Medulla oblongata (tissue), 1 donor: Measurements from ENCODE around the gene RNF13.

Source experiments
- DNase-seq: peaks from one replicate; pipeline ENCODE4 v3.0.0-alpha.2; 2015; ENCODE audit errors: extremely low spot score

RNF13 gene

DNA sequence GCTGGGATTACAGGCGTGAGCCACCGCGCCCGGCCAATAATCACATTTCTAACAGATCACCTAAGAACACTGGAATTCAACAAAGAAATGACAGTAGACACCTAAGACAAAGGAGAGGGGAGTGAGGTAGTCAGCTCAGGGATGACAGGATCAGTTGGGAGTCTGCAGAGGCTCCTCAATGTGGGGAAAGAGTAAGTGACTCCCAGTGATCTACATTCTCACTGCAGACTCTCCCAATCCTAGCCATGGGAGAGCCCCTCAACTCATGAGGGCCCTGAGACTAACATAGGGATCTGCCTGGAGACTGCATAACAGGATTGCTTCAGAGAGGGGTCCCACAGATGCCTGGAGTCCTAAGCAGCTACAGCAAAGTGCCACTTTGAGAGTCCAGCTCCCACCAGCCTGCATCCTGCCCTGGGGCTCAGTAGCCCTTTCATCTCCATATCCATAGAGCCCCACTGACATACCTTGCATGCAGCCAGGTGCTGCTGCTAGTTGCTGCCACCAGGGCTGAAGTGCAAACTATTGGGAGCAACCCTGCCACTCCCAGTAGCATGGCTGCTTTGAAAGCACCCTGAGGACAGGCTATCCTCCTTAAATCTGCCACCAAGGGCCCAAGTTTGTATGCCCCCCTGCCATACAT lies 179.5 kb downstream of the RNF13 start:
- no peak for DNase-seq

DNA sequence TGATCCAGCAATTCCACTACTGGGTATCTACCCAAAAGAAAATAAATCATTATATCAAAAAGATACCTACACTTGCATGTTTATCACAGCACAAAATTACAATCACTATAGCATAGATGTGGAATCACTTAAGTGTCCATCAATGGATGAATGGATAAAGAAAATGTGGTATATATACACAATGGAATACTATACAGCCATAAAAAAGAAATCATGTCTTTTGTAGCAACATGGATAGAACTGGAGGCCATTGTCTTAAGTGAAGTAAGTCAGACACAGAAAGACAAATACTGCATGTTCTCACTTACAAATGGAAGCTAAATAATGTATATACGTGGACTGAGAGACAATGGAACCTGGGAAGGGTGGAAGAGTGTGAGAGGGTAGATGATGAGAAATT lies 185.9 kb downstream of the RNF13 start:
- no peak for DNase-seq

DNA sequence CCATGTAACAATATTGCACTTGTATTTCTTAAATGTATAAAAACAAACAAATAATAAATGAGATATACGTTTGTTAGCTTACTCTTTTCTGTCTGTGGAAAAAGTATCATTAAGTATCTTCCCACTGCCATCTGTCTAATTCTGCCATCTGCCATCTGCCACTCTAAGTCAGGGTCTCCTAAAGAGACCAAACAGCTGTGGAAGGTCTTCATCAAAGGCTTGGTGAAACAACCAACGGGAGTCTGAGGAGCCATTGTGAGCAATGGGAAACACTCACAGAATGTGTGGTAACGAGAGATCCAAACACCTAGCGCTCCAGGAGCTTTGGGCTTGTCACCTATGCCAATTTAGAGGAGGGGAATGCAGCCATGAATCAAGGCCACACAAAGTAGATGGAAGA lies 186.4 kb downstream of the RNF13 start:
- no peak for DNase-seq

DNA sequence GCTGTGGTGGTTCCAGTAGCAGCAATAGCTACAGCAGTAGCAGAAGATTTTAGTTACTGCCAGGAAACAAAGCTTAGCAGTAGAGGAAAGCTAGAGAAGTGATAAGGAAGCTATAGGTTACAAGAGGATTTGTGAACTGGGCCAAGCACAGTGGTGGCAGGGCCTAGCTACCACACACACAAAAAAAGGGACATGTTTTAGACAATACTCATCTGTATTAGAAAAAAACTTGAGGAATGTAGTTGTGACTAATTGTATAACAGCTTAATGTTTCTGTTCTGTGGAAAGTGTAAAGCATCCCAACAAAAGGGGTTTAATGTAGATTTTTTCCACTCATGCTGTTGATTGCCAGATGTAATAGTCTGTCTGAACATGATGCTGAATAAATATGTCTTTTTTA lies 187.6 kb downstream of the RNF13 start:
- no peak for DNase-seq

DNA sequence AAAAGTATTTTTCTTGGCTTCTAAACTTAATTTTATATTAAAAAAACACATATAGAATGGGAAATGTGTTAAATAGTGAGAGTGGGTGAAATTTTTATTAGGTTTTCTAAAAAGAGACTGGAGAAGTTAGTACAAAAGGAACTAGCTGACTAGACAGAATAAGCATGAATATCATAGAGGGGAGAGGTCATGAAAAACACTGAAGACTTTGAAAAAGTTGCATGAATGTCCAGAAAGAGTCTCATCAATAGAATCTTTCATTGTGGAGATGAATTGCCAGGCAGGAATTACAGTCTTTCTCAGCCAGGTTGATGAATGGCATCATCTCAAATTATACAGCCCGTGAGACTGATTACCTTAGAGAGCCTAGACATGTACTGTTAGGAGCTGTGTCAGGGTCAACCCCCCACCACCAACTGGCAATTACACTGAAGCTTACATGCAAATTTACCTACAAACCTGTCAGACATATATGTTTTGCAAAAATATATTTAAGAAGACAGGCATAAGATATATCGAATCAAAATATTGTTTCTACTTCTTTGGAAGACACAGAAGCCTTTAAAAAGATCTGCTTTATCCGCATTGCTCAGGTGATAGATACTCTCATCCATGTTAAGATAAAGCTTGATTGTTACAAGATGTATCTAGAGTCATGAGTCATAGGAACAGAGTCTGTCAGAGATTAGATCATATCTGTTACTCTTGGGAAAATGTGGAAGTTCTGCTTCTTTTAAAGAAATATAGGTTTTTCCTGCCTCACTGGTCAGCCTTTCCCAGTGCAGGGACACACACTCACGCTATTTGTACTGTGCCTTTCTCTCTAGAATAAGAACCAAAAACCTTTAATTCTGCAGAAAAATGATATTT lies 192.5 kb downstream of the RNF13 start:
- no peak for DNase-seq

DNA sequence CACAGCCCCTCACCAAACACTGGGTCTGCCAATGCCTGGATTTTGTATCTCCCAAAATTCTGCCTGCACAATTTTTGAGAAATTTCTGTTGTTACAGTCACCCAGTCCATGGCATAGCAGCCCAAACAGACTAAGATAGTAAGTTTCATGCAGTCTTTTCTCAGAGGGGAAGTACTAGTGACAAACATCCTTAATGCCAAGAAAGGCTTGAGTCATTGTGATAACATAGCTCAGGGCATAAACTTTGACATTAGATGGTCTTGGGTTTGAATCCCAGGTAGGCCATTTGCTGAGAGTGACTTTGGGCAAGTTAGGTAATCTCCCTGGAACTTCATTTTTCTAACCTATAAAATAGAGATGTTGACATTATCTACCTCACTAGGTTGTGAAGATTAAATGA lies 193.8 kb downstream of the RNF13 start:
- DNase-seq: no peak
